Endothelial cell (in vitro differentiated cells): ENCODE measurements around the gene FANCC. TPM values are rescaled to one million over a fixed set of nuclear protein-coding genes. Genes with fewer than 3 reads are reported as not detected.

ENCODE experiments used
- DNase-seq: peaks from one replicate; pipeline ENCODE4 v3.0.0; 2021; ENCODE audit warnings: low spot score
- H3K27ac Mint-ChIP-seq: one replicate; pipeline ENCODE4 v1.8.0; 2021; ENCODE audit warnings: mixed read lengths, inconsistent platforms; ENCODE audit not compliant: unreplicated experiment
- H3K27me3 Mint-ChIP-seq: one replicate; pipeline ENCODE4 v1.8.0; 2021; ENCODE audit warnings: mild to moderate bottlenecking, moderate library complexity, mixed read lengths, inconsistent platforms; ENCODE audit not compliant: unreplicated experiment
- H3K36me3 Mint-ChIP-seq: one replicate; pipeline ENCODE4 v1.8.0; 2021; ENCODE audit warnings: mild to moderate bottlenecking, low read depth, mixed read lengths, inconsistent platforms; ENCODE audit not compliant: unreplicated experiment
- H3K4me1 Mint-ChIP-seq: one replicate; pipeline ENCODE4 v1.8.0; 2021; ENCODE audit warnings: mild to moderate bottlenecking, mixed read lengths, inconsistent platforms; ENCODE audit not compliant: unreplicated experiment
- H3K4me3 Mint-ChIP-seq: one replicate; pipeline ENCODE4 v1.8.0; 2021; ENCODE audit warnings: mild to moderate bottlenecking, mixed read lengths, inconsistent platforms; ENCODE audit not compliant: unreplicated experiment
- H3K9me3 Mint-ChIP-seq: one replicate; pipeline ENCODE4 v1.8.0; 2021; ENCODE audit warnings: mixed read lengths, inconsistent platforms; ENCODE audit not compliant: unreplicated experiment
- CTCF ChIP-seq: fragments of 200-600 bp; sonication (generic); IDR thresholded peaks from one replicate; pipeline ENCODE4 v1.5.0; 2021; ENCODE audit warnings: antibody characterized with exemption; ENCODE audit not compliant: unreplicated experiment
- total RNA-seq: library from RNA; stranded (reverse); fragmentation: NEBNext Ultra II Directional; extraction: Animal tissue kit (Norgen Biotek cat#: 25700); gene quantifications from one replicate; pipeline ENCODE4 v1.2.1, GENCODE V29; 2021; ENCODE audit not compliant: unreplicated experiment

The FANCC gene
- total RNA-seq, 1 donor from 2014 or later = 16.7 TPM

- Mint-ChIP-seq H3K4me1 (peaks cover 6% of the 10 kb centered on the region), H3K9me3 (no peaks in the 10 kb centered on the region), H3K27ac (no peak overlapping the region)
Observed at GRCh38 chr9:95116808-95117204, 200.7 kb downstream of the FANCC start.

GRCh38 chr9:95116002-95116807 lies 201.3 kb downstream of the FANCC start:
- Mint-ChIP-seq H3K4me1 (peaks cover 2% of the 10 kb centered on the region), H3K4me3 (no peak overlapping the region), H3K27me3 (no peaks in the 10 kb centered on the region), H3K27ac (no peak overlapping the region), H3K9me3 (no peaks in the 10 kb centered on the region), H3K36me3 (peaks cover 5% of the 10 kb centered on the region)
- DNase-seq = no peak
- TF ChIP-seq CTCF = no peak

More at GRCh38 chr9:95116808-95117204, 200.7 kb downstream of the FANCC start:
- no peak overlapping the region for H3K4me3 Mint-ChIP-seq
- no peak for DNase-seq
- no peaks in the 10 kb centered on the region for H3K27me3 Mint-ChIP-seq
- H3K36me3 Mint-ChIP-seq = peaks cover 2% of the 10 kb centered on the region
- no peak for TF ChIP-seq CTCF

- no peaks in the 10 kb centered on the region for H3K9me3 Mint-ChIP-seq
- peaks cover 5% of the 10 kb centered on the region for H3K36me3 Mint-ChIP-seq
- no peak overlapping the region for H3K27ac Mint-ChIP-seq
- TF ChIP-seq CTCF = no peak
- no peaks in the 10 kb centered on the region for H3K4me1 Mint-ChIP-seq
- H3K4me3 Mint-ChIP-seq = no peak overlapping the region
- DNase-seq = no peak
- H3K27me3 Mint-ChIP-seq = no peaks in the 10 kb centered on the region
Observed at GRCh38 chr9:95115104-95115503, 202.4 kb downstream of the FANCC start.

GRCh38 chr9:95112436-95113280 lies 204.9 kb downstream of the FANCC start:
- Mint-ChIP-seq H3K36me3 (peaks cover 5% of the 10 kb centered on the region), H3K4me1 (no peaks in the 10 kb centered on the region), H3K9me3 (no peaks in the 10 kb centered on the region), H3K27me3 (no peaks in the 10 kb centered on the region), H3K4me3 (no peak overlapping the region), H3K27ac (no peak overlapping the region)
- DNase-seq = no peak
- no peak for TF ChIP-seq CTCF
